K562 (cell line): ENCODE results near the gene RSF1.

Experiments
- ARID3A ChIP-seq: IDR thresholded peaks from 2 replicates; pipeline ENCODE4 v1.6.1; 2012; ENCODE audit warnings: low read depth, low read length, improper control_type of control experiment, borderline replicate concordance
- ATF3 ChIP-seq, 2 experiments: fragments of 450-650 bp in 1 of 2; sonication (generic) in 1 of 2; formaldehyde crosslinking in 1 of 2; IDR thresholded peaks in 1 of 2; conservative IDR thresholded peaks in 1 of 2; 2 replicates each; pipeline versions ENCODE4 v1.6.1 to v1.8.1; 2016 to 2023; ENCODE audit warnings: mild to moderate bottlenecking in 2 of 2, moderate library complexity in 2 of 2, inconsistent platforms in 1 of 2, missing genetic modification reagents in 1 of 2
- CTCF ChIP-seq, 3 experiments: IDR thresholded peaks in 2 of 3; conservative IDR thresholded peaks in 1 of 3; 2 replicates each; pipeline ENCODE4 v1.5.1; 2011 to 2012; ENCODE audit warnings: low read length in 3 of 3, mild to moderate bottlenecking in 3 of 3, control low read depth in 2 of 3, improper control_type of control experiment in 1 of 3, inconsistent platforms in 1 of 3, low read depth in 1 of 3, mixed read lengths in 1 of 3, moderate library complexity in 1 of 3; ENCODE audit not compliant: insufficient read depth in 2 of 3
- FOXK1 ChIP-seq: sonication (generic); formaldehyde crosslinking; IDR thresholded peaks from 2 replicates; pipeline ENCODE4 v1.8.0; 2022; ENCODE audit warnings: missing genetic modification reagents, mild to moderate bottlenecking, borderline replicate concordance
- GMEB1 ChIP-seq: fragments of 250-450 bp; sonication (Bioruptor Pico); IDR thresholded peaks from 2 replicates; pipeline ENCODE4 v1.4.0; 2020; ENCODE audit warnings: mild to moderate bottlenecking
- KLF16 ChIP-seq: IDR thresholded peaks from 2 replicates; pipeline ENCODE4 v1.6.1; 2016; ENCODE audit warnings: antibody characterized with exemption
- MEIS2 ChIP-seq: fragments of 450-650 bp; IDR thresholded peaks from 2 replicates; pipeline ENCODE4 v1.6.1; 2014; ENCODE audit warnings: mild to moderate bottlenecking; ENCODE audit not compliant: partially characterized antibody
- NR1H2 ChIP-seq: sonication (generic); formaldehyde crosslinking; IDR thresholded peaks from 2 replicates; pipeline ENCODE4 v1.4.0; 2020; ENCODE audit warnings: mild to moderate bottlenecking, missing genetic modification reagents
- RBM22 ChIP-seq: fragments of 200-400 bp; formaldehyde crosslinking; IDR thresholded peaks from 2 replicates; pipeline ENCODE4 v1.6.1; 2018; ENCODE audit warnings: low read length, low read depth; ENCODE audit not compliant: poor library complexity, severe bottlenecking
- SMAD2 ChIP-seq: fragments of 150-350 bp; IDR thresholded peaks from 2 replicates; pipeline ENCODE4 v1.6.1; 2014; ENCODE audit warnings: low read depth, mild to moderate bottlenecking, low read length
- ZKSCAN1 ChIP-seq: fragments of 150-350 bp; IDR thresholded peaks from 2 replicates; pipeline ENCODE4 v1.6.1; 2016; ENCODE audit warnings: low read depth, low read length
- ZNF263 ChIP-seq: sonication (generic); formaldehyde crosslinking; IDR thresholded peaks from 2 replicates; pipeline ENCODE4 v1.8.0; 2022; ENCODE audit warnings: mild to moderate bottlenecking, missing genetic modification reagents, borderline replicate concordance
- ZNF431 ChIP-seq: sonication (generic); formaldehyde crosslinking; IDR thresholded peaks from 2 replicates; pipeline ENCODE4 v1.8.0; 2022; ENCODE audit warnings: mild to moderate bottlenecking, missing genetic modification reagents

- TF ChIP-seq ZNF431 (CRISPR knock-in tag) (no peak), GMEB1 (no peak), ARID3A (no peak), KLF16 (no peak), NR1H2 (CRISPR knock-in tag) (no peak), SMAD2 (no peak), ZKSCAN1 (no peak), CTCF (IDR thresholded peaks at IDR 0.05 in 2 of 3, conservative IDR thresholded peaks at IDR 0.05 in 1 of 3; ENCODE audit: insufficient read depth in 2 of 3, low read depth in 1 of 3, low read length in 3 of 3) (peak; percentile 35 to 78 (median 64); a peak in 5 of 6 replicates), ATF3 (IDR thresholded peaks at IDR 0.05) (no peak), ATF3 (CRISPR knock-in tag; conservative IDR thresholded peaks at IDR 0.05) (no peak), MEIS2 (no peak), FOXK1 (CRISPR knock-in tag) (no peak), RBM22 (no peak), ZNF263 (CRISPR knock-in tag) (no peak)
Measured at GRCh38 chr11:77619576-77620198, 200.8 kb downstream of the RSF1 start.
